WTC11 (cell line): ENCODE data around the gene MFSD12.

Source experiments
- NFE2L1 ChIP-seq: sonication (generic); formaldehyde crosslinking; IDR thresholded peaks from 2 replicates; pipeline ENCODE4 v1.8.1; 2023; ENCODE audit warnings: missing genetic modification reagents
- SP1 ChIP-seq: sonication (generic); formaldehyde crosslinking; conservative IDR thresholded peaks from 2 replicates; pipeline ENCODE4 v1.8.1; 2022; ENCODE audit warnings: missing genetic modification reagents
- ZNF396 ChIP-seq: fragments of 250-450 bp; sonication (Bioruptor Pico); IDR thresholded peaks from 2 replicates; pipeline ENCODE4 v1.8.0; 2021; ENCODE audit warnings: mild to moderate bottlenecking, moderate library complexity, borderline replicate concordance
- TF ChIP-seq, protein P1 (sequence below): sonication (generic); formaldehyde crosslinking; IDR thresholded peaks from 2 replicates; pipeline ENCODE4 v1.8.1; 2022; ENCODE audit warnings: low read depth, missing genetic modification reagents, borderline replicate concordance
- TF ChIP-seq, protein P2 (sequence below): fragments of 200-600 bp; IDR thresholded peaks from 2 replicates; pipeline ENCODE4 v1.8.0; 2022; ENCODE audit warnings: antibody characterized with exemption

GRCh38 chr19:3505598-3506383, 51.6 kb downstream of the MFSD12 start, which contains the start of gene FZR1:
- TF ChIP-seq, protein P1, sequence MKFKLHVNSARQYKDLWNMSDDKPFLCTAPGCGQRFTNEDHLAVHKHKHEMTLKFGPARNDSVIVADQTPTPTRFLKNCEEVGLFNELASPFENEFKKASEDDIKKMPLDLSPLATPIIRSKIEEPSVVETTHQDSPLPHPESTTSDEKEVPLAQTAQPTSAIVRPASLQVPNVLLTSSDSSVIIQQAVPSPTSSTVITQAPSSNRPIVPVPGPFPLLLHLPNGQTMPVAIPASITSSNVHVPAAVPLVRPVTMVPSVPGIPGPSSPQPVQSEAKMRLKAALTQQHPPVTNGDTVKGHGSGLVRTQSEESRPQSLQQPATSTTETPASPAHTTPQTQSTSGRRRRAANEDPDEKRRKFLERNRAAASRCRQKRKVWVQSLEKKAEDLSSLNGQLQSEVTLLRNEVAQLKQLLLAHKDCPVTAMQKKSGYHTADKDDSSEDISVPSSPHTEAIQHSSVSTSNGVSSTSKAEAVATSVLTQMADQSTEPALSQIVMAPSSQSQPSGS (CRISPR knock-in tag), result no peak
- TF ChIP-seq, protein P2, sequence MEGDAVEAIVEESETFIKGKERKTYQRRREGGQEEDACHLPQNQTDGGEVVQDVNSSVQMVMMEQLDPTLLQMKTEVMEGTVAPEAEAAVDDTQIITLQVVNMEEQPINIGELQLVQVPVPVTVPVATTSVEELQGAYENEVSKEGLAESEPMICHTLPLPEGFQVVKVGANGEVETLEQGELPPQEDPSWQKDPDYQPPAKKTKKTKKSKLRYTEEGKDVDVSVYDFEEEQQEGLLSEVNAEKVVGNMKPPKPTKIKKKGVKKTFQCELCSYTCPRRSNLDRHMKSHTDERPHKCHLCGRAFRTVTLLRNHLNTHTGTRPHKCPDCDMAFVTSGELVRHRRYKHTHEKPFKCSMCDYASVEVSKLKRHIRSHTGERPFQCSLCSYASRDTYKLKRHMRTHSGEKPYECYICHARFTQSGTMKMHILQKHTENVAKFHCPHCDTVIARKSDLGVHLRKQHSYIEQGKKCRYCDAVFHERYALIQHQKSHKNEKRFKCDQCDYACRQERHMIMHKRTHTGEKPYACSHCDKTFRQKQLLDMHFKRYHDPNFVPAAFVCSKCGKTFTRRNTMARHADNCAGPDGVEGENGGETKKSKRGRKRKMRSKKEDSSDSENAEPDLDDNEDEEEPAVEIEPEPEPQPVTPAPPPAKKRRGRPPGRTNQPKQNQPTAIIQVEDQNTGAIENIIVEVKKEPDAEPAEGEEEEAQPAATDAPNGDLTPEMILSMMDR, result no peak
- TF ChIP-seq ZNF396 (CRISPR knock-in tag) (no peak), NFE2L1 (CRISPR knock-in tag) (no peak), SP1 (CRISPR knock-in tag) (peak; percentile 91)
